ENCODE data around the gene NARS2.

NARS2 gene

DNA sequence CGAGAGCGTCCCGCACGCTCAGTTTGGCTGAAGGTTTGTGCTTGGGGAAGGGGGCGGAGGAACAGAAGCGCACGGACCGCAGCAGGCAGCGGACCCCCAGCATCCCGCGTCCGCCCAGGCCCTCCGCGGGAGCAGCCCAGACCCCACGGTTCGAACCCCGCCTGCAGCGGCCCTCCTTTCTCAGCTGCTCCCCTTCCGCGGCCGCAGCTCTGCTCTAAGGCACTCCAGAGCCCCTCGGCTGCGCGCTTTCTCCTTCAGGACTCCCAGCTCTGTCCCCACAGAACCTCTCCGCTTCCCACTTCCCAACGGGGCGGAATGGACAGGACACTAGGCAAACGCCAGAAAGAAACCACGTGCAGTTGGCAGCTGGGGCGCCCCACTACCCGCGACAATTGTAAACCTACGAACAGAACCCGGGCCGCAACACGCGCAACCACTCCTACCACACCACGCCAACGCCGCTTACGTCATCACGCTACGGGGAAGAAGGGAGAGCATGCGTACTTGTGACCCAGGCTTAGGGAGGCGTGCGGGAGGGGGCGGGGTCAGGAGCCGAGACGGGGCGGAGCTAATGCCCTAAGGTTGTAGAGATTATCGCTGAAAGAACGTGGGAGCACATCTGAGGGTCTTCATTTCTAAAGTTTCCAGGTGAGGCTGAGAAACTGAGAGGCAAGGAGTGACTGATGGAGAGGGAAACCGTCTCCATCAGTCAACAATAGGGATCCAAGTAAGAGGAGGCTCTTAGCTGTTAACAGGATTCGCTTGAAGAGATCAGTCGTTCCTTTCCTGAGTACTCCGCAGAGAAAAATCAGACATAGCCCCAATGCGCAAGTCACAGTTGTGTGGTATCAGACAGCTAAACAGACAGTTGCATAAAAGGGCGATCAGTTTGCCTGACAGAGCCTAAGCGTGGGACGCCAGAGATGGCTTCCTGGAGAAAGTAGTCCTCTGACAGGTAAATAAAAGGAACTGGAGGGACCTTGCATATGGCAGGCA, at the start of gene NARS2:
Gene NARS2 (minus strand): TSS at position 479 of the 996 bp plus-strand sequence. CDS start 376 bp downstream, at position 103.
- no peak for TF ChIP-seq CTCF (IDR thresholded peaks at IDR 0.05; ENCODE audit: insufficient read depth, low read length, poor library complexity, severe bottlenecking)
- Histone ChIP-seq H3K36me3 (ENCODE audit: control insufficient read depth, insufficient read depth, low read length) (no peaks in the 10 kb centered on the region; the same call in 1 of the 2 replicates), H3K4me3 (replicated peaks; ENCODE audit: low read depth, low read length) (peak within 1 kb of the TSS; percentile 92), H3K27me3 (replicated peaks; ENCODE audit: control insufficient read depth, insufficient read depth, low read length) (no peaks in the 10 kb centered on the region)
- peak; percentile 94 for DNase-seq (ENCODE audit: extremely low read depth, insufficient read length)

DNA sequence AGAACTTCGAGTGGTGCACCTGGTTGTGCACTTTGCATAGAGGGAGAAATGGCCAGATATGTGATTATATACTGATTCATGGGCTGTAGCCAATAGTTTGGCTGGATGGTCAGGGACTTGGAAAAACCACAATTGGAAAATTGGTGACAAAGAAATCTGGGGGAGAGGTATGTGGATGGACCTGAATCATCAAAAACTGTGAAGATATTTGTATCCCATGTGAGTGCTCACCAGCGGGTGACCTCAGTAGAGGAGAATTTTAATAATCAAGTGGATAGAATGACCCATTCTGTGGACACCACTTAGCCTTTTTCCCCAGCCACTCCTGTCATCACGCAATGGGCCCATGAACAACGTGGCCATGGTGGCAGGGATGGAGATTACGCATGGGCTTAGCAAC, 48.0 kb upstream of the NARS2 start:
- no peak for TF ChIP-seq CTCF (IDR thresholded peaks at IDR 0.05; ENCODE audit: insufficient read depth, low read length, poor library complexity, severe bottlenecking)
- H3K27me3 ChIP-seq (replicated peaks; ENCODE audit: control insufficient read depth, insufficient read depth, low read length) = no peaks in the 10 kb centered on the region
- no peaks in the 10 kb centered on the region for H3K36me3 ChIP-seq (ENCODE audit: control insufficient read depth, insufficient read depth, low read length)
- DNase-seq (ENCODE audit: extremely low read depth, insufficient read length) = no peak
- no peak overlapping the region for H3K4me3 ChIP-seq (replicated peaks; ENCODE audit: low read depth, low read length)

DNA sequence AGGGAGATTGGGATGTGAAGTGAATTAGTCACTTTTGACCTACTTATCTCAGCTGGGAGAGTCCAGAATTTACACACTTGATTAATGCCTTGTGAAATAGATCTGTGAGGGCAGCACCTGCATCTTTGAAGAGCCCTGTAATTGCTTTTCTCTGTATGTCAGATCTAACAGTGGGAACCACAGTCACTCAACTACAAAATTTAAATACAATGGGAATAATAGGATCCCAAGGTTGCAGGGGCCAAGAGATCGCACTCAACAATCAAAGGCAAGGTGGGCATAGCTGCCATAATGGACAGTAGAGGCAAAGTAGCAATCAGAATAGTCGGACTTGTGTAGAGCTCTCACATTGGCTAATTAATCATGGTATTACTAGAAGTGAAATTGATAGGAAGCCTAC, 45.5 kb upstream of the NARS2 start:
- Histone ChIP-seq H3K4me3 (replicated peaks; ENCODE audit: low read depth, low read length) (no peak overlapping the region), H3K36me3 (ENCODE audit: control insufficient read depth, insufficient read depth, low read length) (no peaks in the 10 kb centered on the region), H3K27me3 (replicated peaks; ENCODE audit: control insufficient read depth, insufficient read depth, low read length) (no peaks in the 10 kb centered on the region)
- TF ChIP-seq CTCF (IDR thresholded peaks at IDR 0.05; ENCODE audit: insufficient read depth, low read length, poor library complexity, severe bottlenecking) = no peak
- DNase-seq (ENCODE audit: extremely low read depth, insufficient read length) = no peak

GRCh38 chr11:78615724-78616123, 41.1 kb upstream of the NARS2 start:
- TF ChIP-seq CTCF (IDR thresholded peaks at IDR 0.05; ENCODE audit: insufficient read depth, low read length, poor library complexity, severe bottlenecking) = no peak
- Histone ChIP-seq H3K27me3 (replicated peaks; ENCODE audit: control insufficient read depth, insufficient read depth, low read length) (0 out of 2 replicates have a peak, but pooled peaks cover 1% of the 10 kb centered on the region), H3K36me3 (ENCODE audit: control insufficient read depth, insufficient read depth, low read length) (no peaks in the 10 kb centered on the region), H3K4me3 (replicated peaks; ENCODE audit: low read depth, low read length) (no peak overlapping the region)
- DNase-seq (ENCODE audit: extremely low read depth, insufficient read length) = no peak

GRCh38 chr11:78613378-78613813, 38.7 kb upstream of the NARS2 start:
- no peak for TF ChIP-seq CTCF (IDR thresholded peaks at IDR 0.05; ENCODE audit: insufficient read depth, low read length, poor library complexity, severe bottlenecking)
- no peak overlapping the region for H3K4me3 ChIP-seq (replicated peaks; ENCODE audit: low read depth, low read length)

More at GRCh38 chr11:78613378-78613813, 38.7 kb upstream of the NARS2 start:
- H3K36me3 ChIP-seq (ENCODE audit: control insufficient read depth, insufficient read depth, low read length) = no peaks in the 10 kb centered on the region
- DNase-seq (ENCODE audit: extremely low read depth, insufficient read length) = no peak
- 0 out of 2 replicates have a peak, but pooled peaks cover 1% of the 10 kb centered on the region for H3K27me3 ChIP-seq (replicated peaks; ENCODE audit: control insufficient read depth, insufficient read depth, low read length)
